Limb (tissue), 2 donors: ENCODE data around the gene TSC22D4.

Source experiments
- DNase-seq, 2 donors: peaks; one replicate each; pipeline ENCODE4 v3.0.0-alpha.2; 2016; ENCODE audit errors: extremely low spot score in 2 of 2

The TSC22D4 gene

GRCh38 chr7:100492738-100493475 is 13.9 kb upstream of the TSC22D4 start:
- no peak for DNase-seq

DNA sequence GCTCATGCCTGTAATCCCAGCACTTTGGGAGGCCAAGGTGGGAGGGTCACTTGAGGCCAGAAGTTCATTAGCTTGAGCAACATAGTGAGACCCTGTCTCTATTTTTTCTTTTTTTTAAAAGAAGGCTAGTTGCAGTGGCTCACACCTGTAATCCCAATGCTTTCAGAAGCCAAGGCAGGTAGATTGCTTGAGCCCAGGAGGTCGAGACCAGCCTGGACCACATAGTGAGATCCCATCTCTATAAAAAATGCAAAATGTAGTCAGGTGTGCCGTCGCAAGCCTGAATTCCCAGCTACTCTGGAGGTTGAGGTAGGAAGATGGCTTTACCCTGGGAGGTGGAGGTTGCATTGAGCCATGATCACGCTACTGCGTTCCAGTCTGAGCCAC is 12.2 kb upstream of the TSC22D4 start:
- no peak for DNase-seq

- no peak for DNase-seq
Observed at GRCh38 chr7:100490483-100491191, 11.6 kb upstream of the TSC22D4 start.

- peak; percentile 92 to 97 for DNase-seq
Observed at GRCh38 chr7:100489824-100490223, 10.8 kb upstream of the TSC22D4 start.

GRCh38 chr7:100489121-100489520 is 10.1 kb upstream of the TSC22D4 start:
- no peak for DNase-seq

DNA sequence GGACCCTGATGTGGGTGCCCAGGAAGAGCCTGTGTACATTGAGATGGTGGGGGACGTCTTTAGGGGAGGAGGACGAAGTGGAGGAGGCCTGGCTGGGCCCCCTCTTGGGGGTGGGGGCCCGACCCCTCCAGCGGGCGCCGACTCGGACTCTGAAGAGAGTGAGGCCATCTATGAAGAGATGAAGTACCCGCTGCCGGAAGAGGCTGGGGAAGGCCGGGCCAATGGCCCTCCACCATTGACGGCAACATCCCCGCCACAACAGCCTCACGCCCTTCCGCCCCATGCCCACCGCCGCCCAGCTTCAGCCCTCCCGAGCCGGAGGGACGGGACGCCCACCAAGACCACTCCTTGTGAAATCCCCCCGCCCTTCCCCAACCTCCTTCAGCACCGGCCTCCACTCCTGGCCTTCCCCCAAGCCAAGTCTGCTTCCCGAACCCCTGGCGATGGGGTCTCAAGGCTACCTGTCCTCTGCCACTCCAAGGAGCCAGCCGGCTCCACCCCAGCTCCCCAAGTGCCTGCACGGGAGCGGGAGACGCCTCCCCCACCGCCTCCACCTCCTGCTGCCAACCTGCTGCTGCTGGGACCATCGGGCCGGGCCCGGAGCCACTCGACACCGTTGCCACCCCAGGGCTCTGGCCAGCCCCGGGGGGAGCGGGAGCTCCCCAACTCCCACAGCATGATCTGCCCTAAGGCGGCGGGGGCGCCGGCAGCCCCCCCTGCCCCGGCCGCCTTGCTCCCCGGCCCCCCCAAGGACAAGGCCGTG is 9.5 kb upstream of the TSC22D4 start:
- no peak for DNase-seq

DNA sequence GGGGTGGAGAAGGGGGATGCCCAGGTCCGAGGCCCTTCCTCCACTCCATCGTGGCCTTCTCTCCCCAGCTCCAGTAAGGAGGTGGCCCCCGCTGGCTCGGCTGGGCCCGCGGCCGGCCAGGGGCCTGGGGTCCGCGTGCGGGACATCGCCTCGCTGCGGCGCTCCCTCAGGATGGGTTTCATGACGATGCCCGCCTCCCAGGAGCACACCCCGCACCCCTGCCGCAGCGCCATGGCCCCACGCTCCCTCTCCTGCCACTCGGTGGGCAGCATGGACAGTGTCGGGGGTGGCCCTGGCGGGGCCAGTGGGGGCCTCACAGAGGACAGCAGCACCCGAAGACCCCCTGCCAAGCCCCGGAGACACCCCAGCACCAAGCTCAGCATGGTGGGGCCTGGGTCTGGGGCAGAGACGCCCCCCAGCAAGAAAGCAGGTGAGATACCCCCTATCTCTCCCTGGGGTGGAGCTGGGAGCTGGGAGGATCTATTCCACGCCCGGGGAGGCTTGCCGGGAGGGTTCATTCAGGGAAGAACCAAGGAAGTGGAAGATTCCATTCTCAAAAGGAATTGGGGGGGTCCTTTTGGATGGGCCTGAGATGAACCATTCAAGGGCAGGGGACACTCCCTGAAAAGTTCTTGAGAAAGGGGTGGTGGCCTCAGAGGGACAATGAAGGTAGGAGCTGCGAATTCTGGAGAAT is 7.9 kb upstream of the TSC22D4 start:
- DNase-seq: no peak

DNA sequence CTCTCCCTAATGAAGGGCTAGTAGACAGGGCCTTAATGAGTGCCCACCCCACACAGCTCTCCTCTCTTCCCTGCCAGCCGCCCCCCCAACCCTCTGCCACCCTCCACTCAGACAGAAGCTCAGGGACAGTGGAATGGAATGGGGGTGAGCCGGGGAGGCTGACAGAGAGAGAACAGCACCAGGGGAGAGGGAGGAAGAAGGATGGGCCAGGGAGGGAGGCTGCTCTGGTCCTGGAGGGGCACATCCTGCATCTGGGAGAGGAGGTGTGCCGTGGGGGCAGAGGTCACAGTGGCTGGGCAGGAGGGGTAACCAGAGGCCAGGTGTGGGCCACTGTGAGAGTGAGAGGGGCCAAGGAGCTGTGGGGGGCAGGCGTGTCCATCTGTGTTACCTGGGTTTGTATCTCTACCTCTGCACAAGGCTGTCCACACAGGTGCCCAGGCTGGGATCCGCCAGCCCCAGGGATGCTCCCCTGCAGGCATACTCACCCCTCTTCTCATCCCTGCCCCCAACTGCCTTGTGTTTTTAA is 7.2 kb upstream of the TSC22D4 start:
- no peak for DNase-seq

GRCh38 chr7:100485471-100485876 is 6.5 kb upstream of the TSC22D4 start:
- DNase-seq: no peak

- no peak for DNase-seq
Observed at GRCh38 chr7:100484673-100485045, 5.6 kb upstream of the TSC22D4 start.

GRCh38 chr7:100483722-100484672 is 5.0 kb upstream of the TSC22D4 start, which contains the start of gene NYAP1:
NYAP1 (plus strand) TSS chr7:100483927; CDS start chr7:100485312, 1,385 bp downstream.
- DNase-seq: peak; percentile 78 to 92

- DNase-seq: peak; percentile 61 to 92
Observed at GRCh38 chr7:100483090-100483721, 4.2 kb upstream of the TSC22D4 start.

GRCh38 chr7:100482728-100483089 is 3.7 kb upstream of the TSC22D4 start:
- no peak for DNase-seq

GRCh38 chr7:100481466-100481865 is 2.5 kb upstream of the TSC22D4 start:
- DNase-seq: no peak

GRCh38 chr7:100477871-100478267 is 1.1 kb downstream of the TSC22D4 start:
- DNase-seq: no peak

GRCh38 chr7:100476903-100477870 is 1.8 kb downstream of the TSC22D4 start:
- no peak for DNase-seq

- DNase-seq: no peak
Observed at GRCh38 chr7:100476101-100476780, 2.8 kb downstream of the TSC22D4 start.

DNA sequence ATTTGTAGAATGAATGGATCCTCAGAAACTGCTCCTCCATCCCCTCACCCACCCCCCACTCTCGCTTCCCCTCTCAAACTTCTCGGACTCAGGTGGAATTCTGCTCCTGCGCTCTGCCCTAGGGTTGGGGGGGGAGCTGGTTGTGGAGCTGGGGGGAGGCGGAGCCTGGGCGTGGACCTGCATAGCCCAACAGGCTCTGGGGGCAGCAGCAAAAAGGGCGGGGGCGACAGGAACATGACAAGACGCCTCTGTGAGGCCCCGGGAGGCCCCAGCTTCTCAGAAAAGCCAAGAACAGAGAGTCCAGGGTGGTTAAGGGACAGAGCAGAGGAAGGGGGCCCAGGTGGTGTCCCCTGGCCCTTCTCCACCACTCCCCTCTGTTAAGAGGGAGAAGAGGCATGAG is 3.5 kb downstream of the TSC22D4 start:
- DNase-seq: no peak
